RWPE1 (cell line): ENCODE data around the gene P3H2.
A peak's percentile ranks its signal among the peaks of the same experiment; 100 is the strongest.

Experiments used
- CTCF ChIA-PET: fragments of 350-600 bp; sonication (Branson Sonifier 250); formaldehyde crosslinking; extraction: SDS; loops from one replicate; lab custom pipeline; 2021; lab: Yijun Ruan, JAX
- POLR2A ChIA-PET: fragments of 400-600 bp; formaldehyde crosslinking; extraction: SDS; loops from one replicate; lab custom pipeline; 2020; ENCODE audit warnings: antibody characterized with exemption; ENCODE audit not compliant: low non-redundant PET; lab: Yijun Ruan, JAX
- DNase-seq: peaks from one replicate; pipeline ENCODE4 v3.0.0; 2012; ENCODE audit warnings: low spot score
- H3K27ac ChIP-seq: fragments of 450-650 bp; 2 replicates; pipeline ENCODE4 v1.5.1; 2017
- TF ChIP-seq, protein P1 (sequence below): fragments of 450-650 bp; conservative IDR thresholded peaks from 2 replicates; pipeline ENCODE4 v1.5.1; 2017; ENCODE audit warnings: low read depth, mild to moderate bottlenecking

The P3H2 gene

DNA sequence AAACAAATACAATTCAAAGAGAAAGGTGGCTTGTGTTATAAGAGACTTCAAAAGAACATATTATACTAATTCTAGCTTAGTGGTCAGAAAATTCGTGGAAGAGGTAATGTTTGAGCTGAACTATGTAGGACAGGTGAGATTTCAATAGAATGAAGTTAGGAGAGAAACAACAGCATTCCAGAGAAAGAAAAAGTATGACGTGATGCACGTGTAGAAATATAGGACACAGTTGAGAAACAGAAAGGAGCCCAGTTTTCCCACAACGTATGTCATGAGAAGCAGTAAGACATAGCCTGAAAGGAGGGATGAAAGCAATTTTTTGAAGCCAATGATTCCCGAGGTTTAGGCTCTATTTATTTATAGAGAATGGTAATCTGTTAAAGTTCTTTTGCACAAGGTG, 18.7 kb upstream of the P3H2 start:
- POLR2A ChIA-PET, result no interaction called here

DNA sequence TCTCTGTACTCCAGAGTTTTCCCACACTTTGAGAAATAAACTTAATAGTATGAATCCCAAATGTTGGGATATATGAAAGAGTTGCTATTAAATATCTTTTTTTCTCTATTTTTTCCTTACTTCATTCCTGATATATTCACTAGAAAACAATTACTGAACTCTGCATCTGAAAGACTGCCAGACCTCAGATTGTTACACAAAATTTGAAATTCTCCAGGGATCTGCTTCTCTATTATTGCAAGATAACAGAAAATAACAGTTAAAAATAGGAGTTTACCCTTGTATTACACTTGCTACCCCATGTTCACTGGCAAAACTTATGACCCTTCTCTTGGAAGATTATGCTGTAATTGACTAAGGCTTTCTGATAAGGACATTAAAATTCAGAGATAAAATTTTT, 11.7 kb upstream of the P3H2 start:
- H3K27ac ChIP-seq, result no peak overlapping the region
- ChIA-PET CTCF (interaction anchor here (1.4 kb wide), 1 partner anchor 171 kb away, joined by 4 read pairs; no protein-coding TSS in a partner anchor), POLR2A (no interaction called here)
- no peak for DNase-seq
- TF ChIP-seq, protein P1, sequence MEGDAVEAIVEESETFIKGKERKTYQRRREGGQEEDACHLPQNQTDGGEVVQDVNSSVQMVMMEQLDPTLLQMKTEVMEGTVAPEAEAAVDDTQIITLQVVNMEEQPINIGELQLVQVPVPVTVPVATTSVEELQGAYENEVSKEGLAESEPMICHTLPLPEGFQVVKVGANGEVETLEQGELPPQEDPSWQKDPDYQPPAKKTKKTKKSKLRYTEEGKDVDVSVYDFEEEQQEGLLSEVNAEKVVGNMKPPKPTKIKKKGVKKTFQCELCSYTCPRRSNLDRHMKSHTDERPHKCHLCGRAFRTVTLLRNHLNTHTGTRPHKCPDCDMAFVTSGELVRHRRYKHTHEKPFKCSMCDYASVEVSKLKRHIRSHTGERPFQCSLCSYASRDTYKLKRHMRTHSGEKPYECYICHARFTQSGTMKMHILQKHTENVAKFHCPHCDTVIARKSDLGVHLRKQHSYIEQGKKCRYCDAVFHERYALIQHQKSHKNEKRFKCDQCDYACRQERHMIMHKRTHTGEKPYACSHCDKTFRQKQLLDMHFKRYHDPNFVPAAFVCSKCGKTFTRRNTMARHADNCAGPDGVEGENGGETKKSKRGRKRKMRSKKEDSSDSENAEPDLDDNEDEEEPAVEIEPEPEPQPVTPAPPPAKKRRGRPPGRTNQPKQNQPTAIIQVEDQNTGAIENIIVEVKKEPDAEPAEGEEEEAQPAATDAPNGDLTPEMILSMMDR, result no peak

More for the DNA sequence above, 18.7 kb upstream of the P3H2 start:
- DNase-seq, result no peak
- TF ChIP-seq, protein P1, result no peak
- CTCF ChIA-PET, result no interaction called here
- H3K27ac ChIP-seq, result no peak overlapping the region

DNA sequence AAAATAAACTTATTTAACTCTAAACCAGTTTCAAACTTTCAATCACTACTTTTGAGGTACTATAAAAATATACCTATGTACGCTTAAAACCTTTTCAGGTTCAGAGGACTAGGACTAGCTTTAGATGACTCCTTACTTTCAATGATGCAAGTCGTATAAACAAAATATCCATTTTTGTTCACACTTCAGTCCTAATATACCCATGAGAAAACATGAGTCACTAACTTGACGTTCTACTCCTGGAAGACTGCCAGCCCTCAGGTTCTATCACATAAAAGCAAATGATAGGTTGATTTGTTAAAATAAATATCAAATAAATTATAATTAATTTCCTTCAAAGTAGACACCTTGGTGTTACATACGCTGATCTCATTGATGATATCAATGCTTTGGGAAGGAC, 10.6 kb upstream of the P3H2 start:
- H3K27ac ChIP-seq, result no peak overlapping the region
- ChIA-PET POLR2A (no interaction called here), CTCF (interaction anchor here (0.7 kb wide), 1 partner anchor 347 kb away, joined by 3 read pairs; no protein-coding TSS in a partner anchor)
- DNase-seq, result peak; percentile 65
- TF ChIP-seq, protein P1, result no peak

DNA sequence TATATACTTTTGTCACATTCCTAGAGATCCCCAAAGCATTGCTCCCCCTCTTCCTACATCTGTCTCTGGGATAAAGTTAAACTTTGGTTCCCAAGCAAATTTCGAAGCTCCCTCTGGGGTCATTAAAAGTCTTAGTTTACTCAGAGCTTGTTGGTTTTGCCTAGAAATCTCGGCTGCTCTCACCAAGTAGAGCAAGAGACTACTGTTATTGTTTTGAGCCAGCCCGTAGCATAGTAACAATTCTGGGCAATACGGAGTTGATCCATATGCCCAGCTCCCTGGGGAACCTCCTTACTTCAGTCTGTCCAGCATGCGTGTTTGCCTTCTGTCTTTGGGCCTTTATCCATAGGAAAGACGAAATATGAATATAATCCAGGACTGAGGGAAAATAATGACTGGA, 10.0 kb upstream of the P3H2 start:
- no peak overlapping the region for H3K27ac ChIP-seq
- ChIA-PET CTCF (interaction anchor here (0.7 to 0.8 kb wide), 2 partner anchors 170 to 348 kb away, joined by 3 to 5 read pairs; no protein-coding TSS in a partner anchor), POLR2A (no interaction called here)
- TF ChIP-seq, protein P1, result no peak
- no peak for DNase-seq

DNA sequence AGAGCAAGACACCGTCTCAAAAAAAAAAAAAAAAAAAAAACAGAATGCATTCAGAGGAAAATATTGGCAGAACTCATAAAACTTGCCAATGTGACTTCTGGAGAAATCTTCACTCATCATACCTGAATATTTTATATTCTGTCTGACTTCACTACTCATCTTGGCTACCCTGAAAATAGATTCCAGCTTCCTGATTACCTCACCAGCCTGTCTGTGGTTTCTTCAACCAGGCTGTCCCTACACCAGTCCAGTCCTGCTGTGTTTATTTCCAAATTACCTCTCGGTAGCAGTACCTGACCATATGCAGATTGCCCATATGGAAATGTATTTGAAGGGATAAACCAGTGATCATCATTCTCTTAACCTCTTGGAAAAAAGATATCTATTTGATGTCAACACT, 9.3 kb upstream of the P3H2 start:
- ChIA-PET POLR2A (no interaction called here), CTCF (no interaction called here)
- no peak overlapping the region for H3K27ac ChIP-seq
- DNase-seq, result no peak
- TF ChIP-seq, protein P1, result no peak

DNA sequence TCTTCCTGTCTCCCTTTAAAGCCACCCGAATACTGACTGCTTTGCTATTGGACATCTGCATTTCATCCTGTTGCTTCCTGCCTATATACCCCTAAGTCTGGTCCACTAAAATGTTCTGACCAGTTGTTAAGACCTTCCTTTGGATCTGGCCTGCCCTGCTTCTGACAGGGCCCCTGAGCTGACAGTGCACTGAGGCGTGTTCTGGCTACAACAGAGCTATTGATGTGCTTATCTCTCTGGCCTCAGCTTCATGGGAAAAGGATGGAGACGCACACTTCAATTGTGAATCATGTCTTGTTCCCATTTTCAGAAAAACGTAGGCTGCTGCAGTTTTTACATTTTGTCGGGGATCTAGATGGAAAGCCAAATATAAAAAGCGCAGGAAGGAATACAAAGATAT, 7.1 kb upstream of the P3H2 start:
- DNase-seq, result no peak
- POLR2A ChIA-PET, result no interaction called here
- CTCF ChIA-PET, result no interaction called here
- no peak overlapping the region for H3K27ac ChIP-seq
- TF ChIP-seq, protein P1, result no peak
